Vagina (tissue), 2 donors: ENCODE measurements around the gene PTK7. TPM values are rescaled to one million over a fixed set of nuclear protein-coding genes. Genes with fewer than 3 reads are reported as not detected.

Experiments
- DNase-seq, 2 donors: peaks; one replicate each; pipeline ENCODE4 v3.0.0-alpha.2; 2017; ENCODE audit errors: extremely low spot score in 2 of 2
- H3K27ac ChIP-seq: fragments of 200-600 bp; sonication (generic); one replicate; pipeline ENCODE4 v1.5.1; 2019
- H3K27me3 ChIP-seq: fragments of 200-600 bp; sonication (generic); one replicate; pipeline ENCODE4 v1.5.1; 2019
- H3K36me3 ChIP-seq, 2 donors: fragments of 200-600 bp; sonication (generic); one replicate each; pipeline ENCODE4 v1.5.1; 2017 to 2019
- H3K4me1 ChIP-seq: fragments of 200-600 bp; sonication (generic); one replicate; pipeline ENCODE4 v1.5.1; 2019
- H3K4me3 ChIP-seq, 2 donors: fragments of 200-600 bp; sonication (generic); 1 replicate in 1 of 2; 2 replicates in 1 of 2; pipeline ENCODE4 v1.5.1; 2016 to 2019
- H3K9me3 ChIP-seq: fragments of 200-600 bp; sonication (generic); one replicate; pipeline ENCODE4 v1.5.1; 2019
- CTCF ChIP-seq, 3 experiments: fragments of 450-650 bp in 2 of 3; fragments of 200-600 bp in 1 of 3; sonication (generic) in 1 of 3; IDR thresholded peaks; one replicate each; pipeline ENCODE4 v1.5.1; 2017 to 2019; ENCODE audit warnings: antibody characterized with exemption in 3 of 3, mild to moderate bottlenecking in 2 of 3, moderate library complexity in 2 of 3
- POLR2A ChIP-seq, 2 donors: fragments of 450-650 bp; IDR thresholded peaks; one replicate each; pipeline ENCODE4 v1.6.1; 2017; ENCODE audit warnings: antibody characterized with exemption in 2 of 2, mild to moderate bottlenecking in 2 of 2, moderate library complexity in 2 of 2
- POLR2AphosphoS5 ChIP-seq, 2 donors: sonication (generic); formaldehyde crosslinking; IDR thresholded peaks; one replicate each; pipeline ENCODE4 v1.9.0; 2017; ENCODE audit warnings: antibody characterized with exemption in 2 of 2, mild to moderate bottlenecking in 2 of 2, low read depth in 1 of 2; ENCODE audit not compliant: insufficient read depth in 1 of 2
- intact Hi-C: fragments of 100-400 bp; cut with DNase I; formaldehyde crosslinking; loops from one replicate; pipeline ENCODE4 v1.15.1; 2023
- total RNA-seq: library from RNA; depleted of rRNA; stranded (reverse); fragments of >200 nt; gene quantifications from one replicate; pipeline ENCODE4 v1.2.3, GENCODE V29; 2016

The PTK7 gene
- total RNA-seq, 1 donor from 2014 or later = 62.1 TPM

GRCh38 chr6:43181942-43182860, 106.1 kb downstream of the PTK7 start, which contains the start of gene CUL9:
Gene CUL9 (plus strand): TSS chr6:43182196. CDS start chr6:43184311, 2,115 bp downstream.
- DNase-seq = no peak
- peaks cover 30% of the 10 kb centered on the region for H3K4me1 ChIP-seq
- H3K27me3 ChIP-seq = no peaks in the 10 kb centered on the region
- intact Hi-C loops = no loop called here
- no peaks in the 10 kb centered on the region for H3K9me3 ChIP-seq
- peak within 1 kb of the TSS; percentile 75 for H3K27ac ChIP-seq
- peaks cover 0 to 38% of the 10 kb centered on the region in 2 donors for H3K36me3 ChIP-seq
- TF ChIP-seq CTCF (IDR thresholded peaks at IDR 0.05) (no peak), POLR2A (IDR thresholded peaks at IDR 0.05) (peak in 1 of 2 donors; percentile 28), POLR2AphosphoS5 (IDR thresholded peaks at IDR 0.05; ENCODE audit: insufficient read depth in 1 of 2, low read depth in 1 of 2) (peak; percentile 78 to 88)
- peak within 1 kb of the TSS; percentile 76 to 91 for H3K4me3 ChIP-seq

- peaks cover 0 to 37% of the 10 kb centered on the region in 2 donors for H3K36me3 ChIP-seq
- no peak overlapping the region for H3K4me3 ChIP-seq
- H3K27me3 ChIP-seq = no peaks in the 10 kb centered on the region
- no peak for TF ChIP-seq POLR2A (IDR thresholded peaks at IDR 0.05)
- no peak for TF ChIP-seq CTCF (IDR thresholded peaks at IDR 0.05)
- no peak for TF ChIP-seq POLR2AphosphoS5 (IDR thresholded peaks at IDR 0.05; ENCODE audit: insufficient read depth in 1 of 2, low read depth in 1 of 2)
- H3K9me3 ChIP-seq = no peaks in the 10 kb centered on the region
- peaks cover 30% of the 10 kb centered on the region for H3K4me1 ChIP-seq
- no peak for DNase-seq
- intact Hi-C loops = no loop called here
- H3K27ac ChIP-seq = no peak overlapping the region
Measured at GRCh38 chr6:43183441-43183840, 107.3 kb downstream of the PTK7 start.

DNA sequence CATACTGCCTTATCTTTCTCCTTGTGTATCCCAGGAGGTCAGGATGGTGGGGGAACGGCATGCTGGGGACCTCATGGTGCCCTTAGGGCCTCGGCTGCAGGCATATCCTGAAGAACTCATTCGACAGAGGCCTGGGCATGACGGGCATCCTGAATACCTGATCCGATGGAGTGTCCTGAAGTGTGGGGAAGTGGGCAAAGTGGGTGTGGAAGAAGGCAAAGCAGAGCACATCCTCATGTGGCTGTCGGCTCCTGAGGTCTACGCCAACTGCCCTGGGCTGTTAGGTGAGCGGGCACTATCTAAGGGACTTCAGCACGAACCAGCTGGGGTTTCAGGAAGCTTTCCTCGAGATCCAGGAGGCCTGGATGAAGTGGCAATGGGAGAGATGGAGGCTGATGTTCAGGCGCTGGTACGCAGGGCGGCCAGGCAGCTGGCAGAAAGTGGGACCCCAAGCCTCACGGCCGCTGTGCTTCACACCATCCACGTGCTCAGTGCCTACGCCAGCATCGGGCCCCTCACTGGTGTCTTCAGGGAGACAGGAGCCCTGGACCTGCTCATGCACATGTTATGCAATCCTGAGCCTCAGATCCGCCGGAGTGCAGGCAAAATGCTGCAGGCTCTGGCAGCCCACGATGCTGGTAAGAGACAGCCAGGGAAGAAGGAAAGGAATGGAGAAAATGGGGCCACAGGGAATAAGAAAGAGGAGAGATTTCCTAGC, 108.3 kb downstream of the PTK7 start:
- no peak for TF ChIP-seq POLR2AphosphoS5 (IDR thresholded peaks at IDR 0.05; ENCODE audit: insufficient read depth in 1 of 2, low read depth in 1 of 2)
- no peak for TF ChIP-seq POLR2A (IDR thresholded peaks at IDR 0.05)
- TF ChIP-seq CTCF (IDR thresholded peaks at IDR 0.05) = no peak
- Histone ChIP-seq H3K4me1 (peaks cover 30% of the 10 kb centered on the region), H3K36me3 (peaks cover 0 to 32% of the 10 kb centered on the region in 2 donors), H3K4me3 (no peak overlapping the region), H3K27me3 (no peaks in the 10 kb centered on the region), H3K27ac (no peak overlapping the region), H3K9me3 (no peaks in the 10 kb centered on the region)
- DNase-seq = no peak
- intact Hi-C loops = no loop called here

DNA sequence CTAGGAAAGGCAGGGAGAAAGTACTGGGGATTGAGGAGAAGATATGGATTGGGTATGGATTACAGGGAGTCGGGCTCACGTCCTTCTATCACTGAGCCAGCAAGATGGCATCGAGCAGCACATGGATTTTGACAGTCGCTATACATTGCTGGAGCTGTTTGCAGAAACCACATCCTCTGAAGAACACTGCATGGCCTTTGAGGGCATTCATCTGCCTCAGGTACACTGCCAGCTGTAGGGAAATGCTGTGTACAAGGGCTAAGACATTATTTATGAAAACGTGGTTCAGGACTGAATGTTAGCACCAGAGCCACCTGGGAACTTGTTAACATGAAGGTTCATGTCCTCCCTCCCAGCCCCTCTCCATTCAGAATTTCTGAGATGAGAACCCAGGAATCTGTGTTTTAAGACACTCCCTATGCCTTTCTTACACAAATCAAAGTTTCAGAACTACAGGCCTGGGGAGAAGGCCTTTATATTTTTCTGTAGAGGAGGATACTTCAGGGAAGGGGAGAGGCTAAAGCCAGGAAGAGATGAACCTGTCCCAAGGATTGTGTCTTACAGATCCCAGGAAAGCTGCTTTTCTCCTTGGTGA, 109.4 kb downstream of the PTK7 start:
- H3K9me3 ChIP-seq = no peaks in the 10 kb centered on the region
- peaks cover 30% of the 10 kb centered on the region for H3K4me1 ChIP-seq
- H3K36me3 ChIP-seq = peaks cover 0 to 22% of the 10 kb centered on the region in 2 donors
- no peak overlapping the region for H3K27ac ChIP-seq
- intact Hi-C loops = no loop called here
- no peak for DNase-seq
- no peak for TF ChIP-seq POLR2A (IDR thresholded peaks at IDR 0.05)
- no peak overlapping the region for H3K4me3 ChIP-seq
- H3K27me3 ChIP-seq = no peaks in the 10 kb centered on the region

DNA sequence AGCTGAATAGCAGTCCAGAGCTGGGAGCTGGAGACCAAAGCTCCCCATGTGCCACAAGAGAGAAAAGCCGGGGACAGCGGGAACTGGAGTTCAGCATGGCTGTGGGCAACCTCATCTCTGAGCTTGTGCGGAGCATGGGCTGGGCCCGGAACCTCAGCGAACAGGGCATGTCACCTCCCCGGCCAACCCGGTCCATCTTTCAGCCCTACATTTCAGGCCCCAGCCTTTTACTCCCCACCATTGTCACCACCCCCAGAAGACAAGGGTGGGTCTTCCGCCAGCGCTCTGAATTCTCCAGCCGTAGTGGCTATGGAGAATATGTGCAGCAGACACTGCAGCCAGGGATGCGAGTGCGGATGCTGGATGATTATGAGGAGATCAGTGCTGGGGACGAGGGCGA, 109.9 kb downstream of the PTK7 start:
- H3K9me3 ChIP-seq = no peaks in the 10 kb centered on the region
- intact Hi-C loops = no loop called here
- no peak overlapping the region for H3K4me3 ChIP-seq
- DNase-seq = no peak
- no peak overlapping the region for H3K27ac ChIP-seq
- no peaks in the 10 kb centered on the region for H3K27me3 ChIP-seq
- H3K4me1 ChIP-seq = peaks cover 30% of the 10 kb centered on the region
- H3K36me3 ChIP-seq = peaks cover 0 to 22% of the 10 kb centered on the region in 2 donors
- no peak for TF ChIP-seq CTCF (IDR thresholded peaks at IDR 0.05)
- TF ChIP-seq POLR2AphosphoS5 (IDR thresholded peaks at IDR 0.05; ENCODE audit: insufficient read depth in 1 of 2, low read depth in 1 of 2) = no peak
- TF ChIP-seq POLR2A (IDR thresholded peaks at IDR 0.05) = no peak
